Fibroblast of pulmonary artery (primary cell): ENCODE results near the gene CKB.

Experiments used
- DNase-seq: peaks from one replicate; pipeline ENCODE4 v3.0.0-alpha.2; 2010; ENCODE audit warnings: low read depth
- H3K4me3 ChIP-seq: replicated peaks from 2 replicates; pipeline ENCODE4 v1.5.1; 2011; ENCODE audit warnings: low read depth, mild to moderate bottlenecking, control low read depth, low read length, moderate library complexity
- CTCF ChIP-seq: IDR thresholded peaks from 2 replicates; pipeline ENCODE4 v1.5.1; 2011; ENCODE audit warnings: mild to moderate bottlenecking, control low read depth, low read length, inconsistent platforms; ENCODE audit errors: missing control alignments

CKB gene

GRCh38 chr14:103495854-103496253, 26.8 kb downstream of the CKB start:
- DNase-seq = no peak
- no peak for TF ChIP-seq CTCF

GRCh38 chr14:103492156-103492925, 30.3 kb downstream of the CKB start:
- no peak for DNase-seq
- no peak for TF ChIP-seq CTCF
- H3K4me3 ChIP-seq = no peak overlapping the region

More at GRCh38 chr14:103495854-103496253, 26.8 kb downstream of the CKB start:
- H3K4me3 ChIP-seq = no peak overlapping the region

- no peak for TF ChIP-seq CTCF
- no peak overlapping the region for H3K4me3 ChIP-seq
- no peak for DNase-seq
Observed at GRCh38 chr14:103491691-103492090, 30.9 kb downstream of the CKB start.

GRCh38 chr14:103489621-103490020, 33.0 kb downstream of the CKB start:
- no peak for TF ChIP-seq CTCF
- DNase-seq = no peak
- no peak overlapping the region for H3K4me3 ChIP-seq

GRCh38 chr14:103488960-103489359, 33.7 kb downstream of the CKB start:
- DNase-seq = peak; percentile 21
- H3K4me3 ChIP-seq = no peak overlapping the region
- TF ChIP-seq CTCF = no peak

GRCh38 chr14:103488071-103488470, 34.6 kb downstream of the CKB start:
- no peak for DNase-seq
- TF ChIP-seq CTCF = no peak
- no peak overlapping the region for H3K4me3 ChIP-seq

GRCh38 chr14:103485504-103485903, 37.1 kb downstream of the CKB start:
- TF ChIP-seq CTCF = no peak
- no peak for DNase-seq
- H3K4me3 ChIP-seq = no peak overlapping the region
